ENCODE results near the gene OGFOD2.

OGFOD2 gene

DNA sequence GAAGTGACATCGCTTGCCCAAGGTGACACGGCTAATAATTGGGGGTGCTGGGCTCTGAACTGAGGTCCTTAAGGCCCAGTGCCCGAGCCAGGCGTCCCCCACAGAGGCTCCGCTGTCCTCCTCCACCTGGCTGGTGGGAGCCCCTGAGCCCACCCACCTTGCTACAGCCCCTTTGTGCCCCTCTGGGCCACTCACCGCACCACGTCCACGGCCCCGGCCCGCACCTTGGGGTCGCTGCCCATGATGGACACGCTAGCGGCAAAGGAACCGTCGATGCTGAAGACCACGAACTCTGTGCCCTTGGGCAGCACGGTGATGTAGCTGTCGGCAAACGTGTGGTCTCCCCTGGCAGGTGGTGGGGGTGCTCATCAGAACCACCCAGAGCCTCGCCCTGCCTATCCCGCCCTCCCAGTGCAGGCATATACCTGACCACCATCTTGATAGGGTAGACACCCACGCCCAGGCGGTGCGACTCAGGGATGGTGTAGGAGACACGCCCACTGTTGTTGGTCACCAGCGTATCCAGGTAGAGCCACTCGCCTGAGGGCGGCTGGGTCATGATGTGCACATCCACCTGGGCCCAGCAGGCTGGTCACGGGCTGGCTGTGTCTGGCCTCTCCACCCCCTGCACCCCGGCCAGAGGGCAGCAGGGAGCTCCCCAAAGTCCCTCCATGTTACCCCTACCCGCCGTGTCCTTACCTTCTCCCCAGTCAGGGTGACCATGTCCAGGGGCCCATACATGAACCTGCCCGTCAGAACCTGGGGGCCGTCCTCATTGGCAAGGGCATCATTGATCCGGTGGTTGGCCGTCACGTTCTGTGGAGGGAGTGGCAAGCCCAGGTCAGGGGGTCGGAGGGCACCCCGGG, 12.3 kb downstream of the OGFOD2 start:
- H3K27me3 ChIP-seq (ENCODE audit: control insufficient read depth, insufficient read depth, low read length): no peaks in the 10 kb centered on the region
- peaks cover 20% of the 10 kb centered on the region for H3K36me3 ChIP-seq (ENCODE audit: control insufficient read depth, insufficient read depth, low read length)
- H3K4me1 ChIP-seq (ENCODE audit: control insufficient read depth, insufficient read depth, low read length): no peaks in the 10 kb centered on the region
- no peaks in the 10 kb centered on the region for H3K9me3 ChIP-seq (ENCODE audit: control insufficient read depth, insufficient read depth, low read length)
- H3K9ac ChIP-seq (ENCODE audit: low read depth, low read length): no peak overlapping the region
- no peak overlapping the region for H3K4me3 ChIP-seq (ENCODE audit: low read depth, low read length)

DNA sequence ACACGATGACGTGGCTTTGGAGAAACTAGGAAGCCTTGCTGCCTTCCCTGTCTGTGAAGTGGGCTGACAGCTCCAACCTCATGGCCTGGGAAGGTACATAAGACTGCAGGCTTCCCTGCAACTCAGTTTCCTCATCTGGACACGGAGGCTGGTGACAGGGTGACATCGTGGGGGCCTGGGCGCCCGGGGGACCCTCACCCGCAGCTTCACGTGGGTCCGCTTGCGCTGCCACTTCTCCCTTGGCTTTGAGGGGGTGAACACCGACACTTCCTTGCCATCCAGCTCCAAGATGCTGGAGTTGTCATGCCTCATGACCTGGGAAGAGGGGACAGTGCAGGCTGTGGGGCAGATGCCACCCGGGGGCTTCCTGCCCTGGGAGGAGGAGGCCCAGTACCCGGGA, 13.0 kb downstream of the OGFOD2 start:
- no peaks in the 10 kb centered on the region for H3K4me1 ChIP-seq (ENCODE audit: control insufficient read depth, insufficient read depth, low read length)
- H3K9ac ChIP-seq (ENCODE audit: low read depth, low read length): no peak overlapping the region
- H3K36me3 ChIP-seq (ENCODE audit: control insufficient read depth, insufficient read depth, low read length): peaks cover 17% of the 10 kb centered on the region
- H3K27me3 ChIP-seq (ENCODE audit: control insufficient read depth, insufficient read depth, low read length): no peaks in the 10 kb centered on the region
- H3K9me3 ChIP-seq (ENCODE audit: control insufficient read depth, insufficient read depth, low read length): no peaks in the 10 kb centered on the region
- H3K4me3 ChIP-seq (ENCODE audit: low read depth, low read length): no peak overlapping the region

DNA sequence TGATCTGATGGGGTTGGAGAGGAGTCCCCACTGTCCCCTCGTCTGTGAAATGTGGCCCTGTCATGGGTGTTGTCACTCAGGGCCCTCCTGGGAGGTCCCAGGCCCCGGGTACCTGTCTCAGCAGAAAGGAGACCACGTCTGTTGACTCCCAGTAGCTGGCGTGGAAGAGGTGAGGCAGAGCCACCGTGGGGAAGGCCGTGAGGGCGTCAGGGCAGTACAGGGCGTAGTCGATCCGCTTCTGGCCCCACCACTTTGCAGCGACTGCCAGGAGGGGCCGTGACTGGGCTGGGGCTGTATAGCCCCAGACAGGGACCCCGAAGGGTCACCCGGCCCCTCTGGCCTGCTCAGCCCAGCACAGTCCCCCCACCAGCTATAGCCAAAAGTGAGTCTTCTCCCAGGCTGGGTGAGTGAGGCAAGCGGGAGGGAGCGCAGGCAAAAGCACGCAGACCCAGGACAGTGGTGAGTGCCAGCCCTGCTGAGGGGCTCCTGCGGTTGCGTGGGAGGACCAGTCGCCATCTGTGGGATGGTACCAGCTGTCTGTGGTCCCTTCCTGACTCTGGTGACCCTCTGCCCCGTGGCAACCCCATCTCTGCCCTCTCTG, 13.7 kb downstream of the OGFOD2 start:
- H3K4me1 ChIP-seq (ENCODE audit: control insufficient read depth, insufficient read depth, low read length): no peaks in the 10 kb centered on the region
- H3K9me3 ChIP-seq (ENCODE audit: control insufficient read depth, insufficient read depth, low read length): no peaks in the 10 kb centered on the region
- H3K36me3 ChIP-seq (ENCODE audit: control insufficient read depth, insufficient read depth, low read length): peaks cover 13% of the 10 kb centered on the region
- no peaks in the 10 kb centered on the region for H3K27me3 ChIP-seq (ENCODE audit: control insufficient read depth, insufficient read depth, low read length)
- H3K4me3 ChIP-seq (ENCODE audit: low read depth, low read length): no peak overlapping the region
- H3K9ac ChIP-seq (ENCODE audit: low read depth, low read length): no peak overlapping the region

DNA sequence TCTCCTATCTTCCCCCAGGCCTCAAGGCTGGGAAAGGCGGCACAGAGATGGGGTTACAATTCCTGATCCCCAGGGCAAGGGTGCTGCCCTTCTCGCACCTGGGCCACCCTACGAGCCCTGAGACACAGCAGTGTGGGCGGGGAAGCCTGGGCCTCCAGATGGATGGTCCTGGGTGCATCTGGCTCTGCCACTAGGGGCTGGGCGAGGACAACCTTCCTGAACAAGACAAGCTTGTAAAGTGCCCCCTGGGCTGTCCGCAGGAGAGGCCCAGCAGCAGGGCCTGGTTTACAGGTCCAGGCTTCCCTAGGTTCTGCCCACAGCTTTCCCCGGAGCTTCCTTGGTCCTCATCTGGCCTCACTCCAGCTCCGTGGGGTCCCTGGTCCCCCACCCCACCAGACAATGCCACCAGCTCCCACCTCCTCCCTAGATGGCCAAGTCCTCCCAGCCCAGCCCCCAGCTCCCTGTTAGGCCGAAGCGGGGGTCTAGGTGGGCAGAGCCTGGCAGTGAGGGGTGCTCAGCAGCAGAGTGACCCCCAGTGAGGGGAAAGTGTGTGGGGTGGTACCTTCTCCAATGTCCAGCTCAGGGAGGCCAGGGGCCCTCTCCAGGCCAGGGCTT, 14.3 kb downstream of the OGFOD2 start:
- no peaks in the 10 kb centered on the region for H3K9me3 ChIP-seq (ENCODE audit: control insufficient read depth, insufficient read depth, low read length)

DNA sequence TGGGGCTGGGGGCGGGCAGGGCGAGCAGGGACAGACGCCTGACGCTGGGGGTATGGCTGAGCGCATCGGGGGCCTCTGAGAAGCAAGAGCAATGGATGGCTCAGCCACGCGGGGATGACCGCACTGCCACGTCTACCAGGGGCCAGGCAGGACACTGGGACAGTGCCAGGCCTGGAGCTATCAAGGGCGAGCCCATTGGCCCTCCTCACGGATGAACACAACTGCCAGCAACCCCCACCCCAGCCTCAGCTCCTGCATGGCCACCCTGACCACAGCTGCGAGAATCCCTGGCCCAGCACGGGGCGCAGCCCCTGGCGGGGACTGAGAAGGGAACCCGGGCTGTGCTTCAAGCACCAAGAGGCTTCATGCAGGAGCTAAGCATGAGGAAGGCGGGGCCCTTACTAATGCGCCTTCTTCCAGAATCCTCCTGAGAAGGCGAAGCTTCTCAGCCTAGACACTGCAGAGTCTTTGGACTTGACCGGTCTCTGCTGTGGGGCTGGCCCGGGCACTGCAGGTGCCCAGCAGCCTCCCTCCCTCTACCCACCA, 14.9 kb downstream of the OGFOD2 start:
- Histone ChIP-seq H3K9ac (ENCODE audit: low read depth, low read length) (no peak overlapping the region), H3K4me3 (ENCODE audit: low read depth, low read length) (no peak overlapping the region), H3K4me1 (ENCODE audit: control insufficient read depth, insufficient read depth, low read length) (no peaks in the 10 kb centered on the region), H3K27me3 (ENCODE audit: control insufficient read depth, insufficient read depth, low read length) (no peaks in the 10 kb centered on the region), H3K9me3 (ENCODE audit: control insufficient read depth, insufficient read depth, low read length) (no peaks in the 10 kb centered on the region), H3K36me3 (ENCODE audit: control insufficient read depth, insufficient read depth, low read length) (peaks cover 13% of the 10 kb centered on the region)

More for the DNA sequence above, 14.3 kb downstream of the OGFOD2 start:
- H3K36me3 ChIP-seq (ENCODE audit: control insufficient read depth, insufficient read depth, low read length): peaks cover 13% of the 10 kb centered on the region
- no peaks in the 10 kb centered on the region for H3K27me3 ChIP-seq (ENCODE audit: control insufficient read depth, insufficient read depth, low read length)
- no peak overlapping the region for H3K4me3 ChIP-seq (ENCODE audit: low read depth, low read length)
- H3K9ac ChIP-seq (ENCODE audit: low read depth, low read length): no peak overlapping the region
- H3K4me1 ChIP-seq (ENCODE audit: control insufficient read depth, insufficient read depth, low read length): no peaks in the 10 kb centered on the region

DNA sequence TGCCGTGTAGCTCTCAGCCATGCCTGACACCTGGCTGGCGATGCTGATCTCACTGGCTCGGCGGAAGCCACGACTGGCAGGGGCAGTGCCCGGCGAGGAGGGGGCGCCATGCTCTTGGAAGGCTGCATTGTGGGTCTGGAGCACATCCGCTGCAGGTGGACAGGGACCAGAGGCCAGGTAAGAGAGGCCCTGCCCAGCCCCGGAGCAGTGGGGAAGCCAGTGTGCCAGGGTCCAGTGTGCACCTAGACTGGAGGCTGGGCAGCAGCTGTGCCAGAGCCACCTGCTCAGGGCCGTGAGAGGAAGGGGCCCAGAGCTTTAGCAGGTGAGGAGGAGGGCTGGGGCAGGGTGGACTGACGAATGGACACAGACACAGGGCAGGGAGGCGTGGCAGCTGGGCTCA, 15.5 kb downstream of the OGFOD2 start:
- no peaks in the 10 kb centered on the region for H3K4me1 ChIP-seq (ENCODE audit: control insufficient read depth, insufficient read depth, low read length)
- H3K27me3 ChIP-seq (ENCODE audit: control insufficient read depth, insufficient read depth, low read length): no peaks in the 10 kb centered on the region
- H3K9ac ChIP-seq (ENCODE audit: low read depth, low read length): no peak overlapping the region
- H3K9me3 ChIP-seq (ENCODE audit: control insufficient read depth, insufficient read depth, low read length): no peaks in the 10 kb centered on the region
- no peak overlapping the region for H3K4me3 ChIP-seq (ENCODE audit: low read depth, low read length)
- peaks cover 11% of the 10 kb centered on the region for H3K36me3 ChIP-seq (ENCODE audit: control insufficient read depth, insufficient read depth, low read length)

DNA sequence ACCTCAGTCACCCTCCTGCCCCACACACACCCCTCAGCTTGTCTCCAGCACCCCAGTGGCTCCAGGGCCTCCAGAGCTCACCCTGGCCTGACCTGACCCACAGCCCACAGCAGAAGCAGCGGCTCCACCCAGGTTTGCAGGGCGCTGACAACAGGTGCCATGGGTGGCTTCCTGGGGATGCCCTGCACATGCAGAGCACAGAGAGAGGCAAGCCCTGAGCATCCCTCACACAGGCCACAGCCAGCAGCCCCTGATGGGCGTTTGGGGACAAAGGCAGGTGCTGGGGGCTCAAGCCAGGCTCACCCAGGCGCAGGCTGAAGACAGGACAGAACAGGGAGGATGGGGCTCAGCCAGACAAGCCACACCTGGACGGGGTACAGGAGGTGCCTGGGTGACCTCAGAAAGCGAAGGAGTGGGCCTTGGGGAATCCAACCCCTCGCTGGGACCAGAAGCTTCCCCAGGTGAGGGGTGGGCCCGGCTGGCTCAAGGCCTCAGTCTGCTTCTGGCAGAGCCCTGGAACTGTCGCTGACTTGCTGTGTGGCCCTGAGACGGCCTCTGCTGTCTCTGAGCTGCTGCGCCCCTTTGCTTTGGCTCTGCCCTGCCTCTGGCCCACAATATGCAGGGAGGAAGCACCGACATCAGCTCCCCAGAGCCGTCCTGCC, 16.0 kb downstream of the OGFOD2 start:
- Histone ChIP-seq H3K9ac (ENCODE audit: low read depth, low read length) (no peak overlapping the region), H3K4me3 (ENCODE audit: low read depth, low read length) (no peak overlapping the region), H3K36me3 (ENCODE audit: control insufficient read depth, insufficient read depth, low read length) (peaks cover 9% of the 10 kb centered on the region), H3K27me3 (ENCODE audit: control insufficient read depth, insufficient read depth, low read length) (no peaks in the 10 kb centered on the region), H3K9me3 (ENCODE audit: control insufficient read depth, insufficient read depth, low read length) (no peaks in the 10 kb centered on the region), H3K4me1 (ENCODE audit: control insufficient read depth, insufficient read depth, low read length) (no peaks in the 10 kb centered on the region)

DNA sequence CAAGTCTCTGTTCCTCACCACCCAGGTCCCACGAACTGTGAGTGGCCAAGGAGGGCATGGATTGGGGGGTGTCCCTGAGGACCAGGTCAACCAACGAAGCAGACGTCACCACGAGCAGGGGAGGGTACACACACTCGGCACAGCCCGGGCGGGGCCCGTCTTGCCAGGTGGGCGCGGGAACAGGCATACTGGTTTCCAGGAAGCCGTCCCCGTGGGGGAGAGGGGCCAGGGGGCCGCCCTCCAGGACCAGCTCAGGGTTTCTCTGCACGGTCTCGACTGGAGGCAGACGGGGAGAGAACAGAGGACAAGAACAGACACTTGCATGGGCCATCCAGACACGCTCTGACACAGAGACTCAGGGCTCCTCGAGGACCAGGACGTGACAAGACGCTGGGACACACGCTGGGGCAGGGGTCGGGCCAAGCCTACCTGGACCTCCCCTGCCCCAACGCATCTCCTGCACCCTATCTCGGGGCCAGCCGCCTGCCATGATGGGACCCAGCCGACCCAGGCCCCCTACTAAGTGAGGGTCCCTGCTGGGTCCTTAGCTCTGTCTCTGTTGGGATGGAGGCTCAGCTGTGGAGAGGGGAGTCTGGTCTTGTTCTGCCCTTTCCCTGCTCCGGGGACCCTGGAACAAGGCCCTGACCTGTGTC, 16.7 kb downstream of the OGFOD2 start:
- Histone ChIP-seq H3K36me3 (ENCODE audit: control insufficient read depth, insufficient read depth, low read length) (peaks cover 7% of the 10 kb centered on the region), H3K9me3 (ENCODE audit: control insufficient read depth, insufficient read depth, low read length) (no peaks in the 10 kb centered on the region), H3K27me3 (ENCODE audit: control insufficient read depth, insufficient read depth, low read length) (no peaks in the 10 kb centered on the region), H3K4me1 (ENCODE audit: control insufficient read depth, insufficient read depth, low read length) (no peaks in the 10 kb centered on the region), H3K9ac (ENCODE audit: low read depth, low read length) (no peak overlapping the region), H3K4me3 (ENCODE audit: low read depth, low read length) (no peak overlapping the region)

DNA sequence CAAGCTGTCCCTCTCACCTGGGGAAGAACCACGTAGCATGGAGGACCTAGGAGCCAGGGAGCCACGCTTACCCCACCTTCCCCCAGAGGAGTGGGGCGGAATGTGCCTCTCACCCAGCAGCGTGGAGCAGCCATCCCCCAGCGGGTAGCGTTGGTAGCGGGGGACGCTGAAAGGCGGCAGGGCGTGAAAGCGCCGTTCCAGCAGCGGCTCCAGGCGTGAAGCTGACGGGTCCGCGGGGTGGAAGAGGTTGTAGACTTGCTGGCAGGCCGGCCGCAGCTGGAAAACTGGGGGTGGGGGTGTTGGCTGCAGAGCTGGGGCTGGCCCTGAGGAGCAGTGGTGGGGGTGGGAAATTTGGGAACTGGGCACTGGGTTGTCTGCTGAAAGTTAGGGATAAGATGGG, 17.3 kb downstream of the OGFOD2 start:
- Histone ChIP-seq H3K4me1 (ENCODE audit: control insufficient read depth, insufficient read depth, low read length) (no peaks in the 10 kb centered on the region), H3K27me3 (ENCODE audit: control insufficient read depth, insufficient read depth, low read length) (no peaks in the 10 kb centered on the region), H3K9me3 (ENCODE audit: control insufficient read depth, insufficient read depth, low read length) (no peaks in the 10 kb centered on the region), H3K36me3 (ENCODE audit: control insufficient read depth, insufficient read depth, low read length) (peaks cover 7% of the 10 kb centered on the region), H3K9ac (ENCODE audit: low read depth, low read length) (no peak overlapping the region), H3K4me3 (ENCODE audit: low read depth, low read length) (no peak overlapping the region)

DNA sequence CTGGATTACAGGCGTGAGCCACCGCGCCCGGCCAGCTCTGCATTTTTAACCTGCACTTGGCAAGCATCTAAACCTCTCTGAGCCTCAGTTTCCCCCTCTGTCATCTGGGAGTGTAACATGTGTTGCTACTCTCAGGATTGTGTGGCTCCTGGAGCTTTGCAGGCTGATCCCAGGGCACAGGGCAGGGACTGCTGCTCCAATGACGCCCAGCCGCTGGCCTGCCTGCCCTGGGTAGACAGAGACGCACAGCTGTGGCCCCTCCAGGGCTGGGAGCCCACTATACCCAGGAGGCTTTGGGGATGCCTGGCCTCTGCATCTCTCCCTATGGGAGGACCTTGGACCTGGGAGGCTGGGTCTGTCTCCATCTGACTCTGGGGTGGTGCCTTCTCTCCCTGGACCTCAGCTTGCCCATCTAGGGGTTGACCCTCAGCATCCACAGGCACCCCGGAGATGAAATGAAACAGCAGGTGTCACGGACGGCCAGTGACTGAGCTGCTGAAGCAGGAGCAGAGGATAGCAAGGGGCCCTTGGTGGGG, 19.2 kb downstream of the OGFOD2 start:
- H3K27me3 ChIP-seq (ENCODE audit: control insufficient read depth, insufficient read depth, low read length): no peaks in the 10 kb centered on the region
- H3K4me3 ChIP-seq (ENCODE audit: low read depth, low read length): no peak overlapping the region
- H3K4me1 ChIP-seq (ENCODE audit: control insufficient read depth, insufficient read depth, low read length): no peaks in the 10 kb centered on the region
- H3K9ac ChIP-seq (ENCODE audit: low read depth, low read length): no peak overlapping the region
- H3K9me3 ChIP-seq (ENCODE audit: control insufficient read depth, insufficient read depth, low read length): no peaks in the 10 kb centered on the region
- no peaks in the 10 kb centered on the region for H3K36me3 ChIP-seq (ENCODE audit: control insufficient read depth, insufficient read depth, low read length)

Measured in iPS-15b (cell line).